Trophoblast cell (in vitro differentiated cells and primary cell): ENCODE measurements around the gene INSYN2A.

Experiments used
- DNase-seq, 2 donors: peaks; one replicate each; pipeline ENCODE4 v3.0.0-alpha.2; 2016
- H2AFZ ChIP-seq: 2 replicates; pipeline ENCODE4 v1.6.1; 2013; ENCODE audit warnings: low read length, moderate library complexity, mild to moderate bottlenecking; ENCODE audit not compliant: insufficient read depth, poor library complexity
- H2AK5ac ChIP-seq: 2 replicates; pipeline ENCODE4 v1.6.1; 2013; ENCODE audit warnings: mild to moderate bottlenecking, low read length
- H2BK120ac ChIP-seq: 2 replicates; pipeline ENCODE4 v1.6.1; 2013; ENCODE audit warnings: low read length, mild to moderate bottlenecking, moderate library complexity; ENCODE audit not compliant: insufficient read depth, poor library complexity
- H2BK12ac ChIP-seq: 2 replicates; pipeline ENCODE4 v1.6.1; 2013; ENCODE audit warnings: mild to moderate bottlenecking, low read length, moderate library complexity
- H2BK5ac ChIP-seq: 2 replicates; pipeline ENCODE4 v1.6.1; 2013; ENCODE audit warnings: low read length, low read depth, moderate library complexity, mild to moderate bottlenecking; ENCODE audit not compliant: poor library complexity
- H3K14ac ChIP-seq: 2 replicates; pipeline ENCODE4 v1.6.1; 2013; ENCODE audit warnings: mild to moderate bottlenecking, low read length
- H3K18ac ChIP-seq: 2 replicates; pipeline ENCODE4 v1.6.1; 2013; ENCODE audit warnings: mild to moderate bottlenecking, low read length
- H3K23ac ChIP-seq: 2 replicates; pipeline ENCODE4 v1.6.1; 2013; ENCODE audit warnings: low read length
- H3K27ac ChIP-seq: 2 replicates; pipeline ENCODE4 v1.5.1; 2013; ENCODE audit warnings: low read depth, mild to moderate bottlenecking, inconsistent platforms, low read length, moderate library complexity
- H3K27me3 ChIP-seq: 2 replicates; pipeline ENCODE4 v1.6.1; 2013; ENCODE audit warnings: inconsistent platforms, mild to moderate bottlenecking, low read length, moderate library complexity; ENCODE audit not compliant: insufficient read depth
- H3K36me3 ChIP-seq, 2 experiments: 1 replicate in 1 of 2; 2 replicates in 1 of 2; pipeline ENCODE4 v1.6.1; 2013; ENCODE audit warnings: low read length in 2 of 2, mild to moderate bottlenecking in 2 of 2, moderate library complexity in 1 of 2; ENCODE audit not compliant: insufficient read depth in 2 of 2, control insufficient read depth in 1 of 2
- H3K4ac ChIP-seq: 2 replicates; pipeline ENCODE4 v1.6.1; 2013; ENCODE audit warnings: low read depth, mild to moderate bottlenecking, low read length, moderate library complexity
- H3K4me1 ChIP-seq, 2 experiments: 1 replicate in 1 of 2; 2 replicates in 1 of 2; pipeline ENCODE4 v1.6.1; 2013; ENCODE audit warnings: low read length in 2 of 2, mild to moderate bottlenecking in 2 of 2, moderate library complexity in 1 of 2; ENCODE audit not compliant: insufficient read depth in 2 of 2, control insufficient read depth in 1 of 2
- H3K4me2 ChIP-seq: 2 replicates; pipeline ENCODE4 v1.6.1; 2013; ENCODE audit warnings: inconsistent platforms, mild to moderate bottlenecking, low read length, moderate library complexity
- H3K4me3 ChIP-seq: 2 replicates; pipeline ENCODE4 v1.5.1; 2013; ENCODE audit warnings: mild to moderate bottlenecking, low read depth, low read length, inconsistent platforms
- H3K79me1 ChIP-seq: one replicate; pipeline ENCODE4 v1.6.1; 2013; ENCODE audit warnings: low read length
- H3K79me2 ChIP-seq: 2 replicates; pipeline ENCODE4 v1.6.1; 2013; ENCODE audit warnings: low read length, mild to moderate bottlenecking; ENCODE audit not compliant: control insufficient read depth, insufficient read depth, poor library complexity
- H3K9ac ChIP-seq: 2 replicates; pipeline ENCODE4 v1.6.1; 2013; ENCODE audit warnings: mild to moderate bottlenecking, low read length
- H3K9me3 ChIP-seq: 2 replicates; pipeline ENCODE4 v1.6.1; 2013; ENCODE audit warnings: low read depth, mild to moderate bottlenecking, control low read depth, inconsistent platforms, low read length; ENCODE audit not compliant: insufficient read depth
- H4K12ac ChIP-seq: 2 replicates; pipeline ENCODE4 v1.6.1; 2013; ENCODE audit warnings: low read depth, mild to moderate bottlenecking, low read length, moderate library complexity
- H4K8ac ChIP-seq: 2 replicates; pipeline ENCODE4 v1.6.1; 2013; ENCODE audit warnings: low read depth, mild to moderate bottlenecking, low read length, moderate library complexity
- H4K91ac ChIP-seq: one replicate; pipeline ENCODE4 v1.6.1; 2013; ENCODE audit warnings: low read depth, mild to moderate bottlenecking, low read length, moderate library complexity
- WGBS: extraction: QIAGEN DNeasy Blood & Tissue Kit; methylation state at CpG from one replicate; pipeline ENCODE4 v1.1.7; 2013; ENCODE audit warnings: missing lambda C conversion rate; ENCODE audit not compliant: insufficient read length, insufficient coverage; ENCODE audit errors: extremely low coverage; 5-methylcytosine and 5-hydroxymethylcytosine counted together

Gene INSYN2A

GRCh38 chr10:127227027-127227426 is 30.6 kb upstream of the INSYN2A start:
- Histone ChIP-seq H3K9ac (no peak overlapping the region), H2BK12ac (no peak overlapping the region), H4K91ac (no peak overlapping the region), H3K14ac (no peak overlapping the region), H3K4me2 (no peak overlapping the region), H3K36me3 (peaks cover 0 to 6% of the 10 kb centered on the region in 2 experiments), H3K18ac (no peak overlapping the region), H4K12ac (no peak overlapping the region), H3K27ac (no peak overlapping the region), H4K8ac (no peak overlapping the region), H3K79me2 (no peaks in the 10 kb centered on the region), H3K4me3 (no peak overlapping the region), H3K27me3 (no peaks in the 10 kb centered on the region), H3K4me1 (no peaks in the 10 kb centered on the region), H2BK5ac (no peak overlapping the region), H2AFZ (no peak overlapping the region), H3K4ac (no peak overlapping the region), H2BK120ac (no peak overlapping the region), H3K23ac (no peak overlapping the region), H3K9me3 (no peaks in the 10 kb centered on the region), H3K79me1 (no peaks in the 10 kb centered on the region), H2AK5ac (no peak overlapping the region)
- WGBS, result no CpG with 5 or more reads among the region's 10 CpGs
- DNase-seq, result no peak

DNA sequence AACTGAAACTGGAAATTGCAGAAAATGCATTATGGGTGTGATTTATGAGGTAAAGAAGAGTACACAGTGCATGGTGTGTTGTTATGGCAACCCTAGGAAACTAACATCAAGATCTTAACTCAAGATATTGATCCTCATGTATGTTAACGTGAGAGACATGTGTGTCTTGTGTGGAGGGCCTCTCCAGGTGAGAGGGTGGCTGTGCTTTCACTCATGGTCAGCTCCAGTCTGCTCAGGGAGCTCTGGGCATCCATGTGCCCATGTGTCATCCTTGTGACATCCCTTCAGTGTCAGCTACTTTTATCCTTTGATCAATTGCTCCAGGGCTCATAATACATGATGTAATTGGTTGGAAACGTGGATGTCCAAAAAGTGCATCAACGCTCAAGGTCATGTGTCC is 24.9 kb upstream of the INSYN2A start:
- Histone ChIP-seq H3K14ac (no peak overlapping the region), H2BK12ac (no peak overlapping the region), H4K12ac (no peak overlapping the region), H4K91ac (no peak overlapping the region), H3K27me3 (no peaks in the 10 kb centered on the region), H3K23ac (no peak overlapping the region), H3K36me3 (no peaks in the 10 kb centered on the region), H3K4me1 (no peaks in the 10 kb centered on the region), H3K4me3 (no peak overlapping the region), H3K27ac (no peak overlapping the region), H2AFZ (no peak overlapping the region), H2BK120ac (no peak overlapping the region), H3K79me2 (no peaks in the 10 kb centered on the region), H3K18ac (no peak overlapping the region), H3K4ac (no peak overlapping the region), H3K79me1 (no peaks in the 10 kb centered on the region), H4K8ac (no peak overlapping the region), H3K9ac (no peak overlapping the region), H2AK5ac (no peak overlapping the region), H3K4me2 (no peak overlapping the region), H2BK5ac (no peak overlapping the region), H3K9me3 (peaks cover 1% of the 10 kb centered on the region)
- no peak for DNase-seq
- WGBS, result no CpG with 5 or more reads among the region's 3 CpGs

GRCh38 chr10:127218658-127219057 is 22.3 kb upstream of the INSYN2A start:
- H3K23ac ChIP-seq, result no peak overlapping the region
- H4K91ac ChIP-seq, result no peak overlapping the region
- no peak overlapping the region for H2AFZ ChIP-seq
- H3K14ac ChIP-seq, result no peak overlapping the region
- H3K36me3 ChIP-seq, result peaks cover 0 to 1% of the 10 kb centered on the region in 2 experiments
- H3K4me1 ChIP-seq, result no peaks in the 10 kb centered on the region
- H2BK120ac ChIP-seq, result no peak overlapping the region
- no peak overlapping the region for H2BK12ac ChIP-seq
- no peak overlapping the region for H4K12ac ChIP-seq
- H3K4ac ChIP-seq, result no peak overlapping the region
- no peak overlapping the region for H3K18ac ChIP-seq
- no peaks in the 10 kb centered on the region for H3K27me3 ChIP-seq
- H3K79me1 ChIP-seq, result no peaks in the 10 kb centered on the region
- H2BK5ac ChIP-seq, result no peak overlapping the region
- H3K4me2 ChIP-seq, result no peak overlapping the region
- H3K9ac ChIP-seq, result no peak overlapping the region
- no peak overlapping the region for H3K4me3 ChIP-seq
- H2AK5ac ChIP-seq, result no peak overlapping the region
- no peaks in the 10 kb centered on the region for H3K79me2 ChIP-seq
- H3K9me3 ChIP-seq, result peaks cover 1% of the 10 kb centered on the region
- no peak for DNase-seq
- no peak overlapping the region for H4K8ac ChIP-seq
- no CpG with 5 or more reads among the region's 3 CpGs for WGBS
- H3K27ac ChIP-seq, result no peak overlapping the region

DNA sequence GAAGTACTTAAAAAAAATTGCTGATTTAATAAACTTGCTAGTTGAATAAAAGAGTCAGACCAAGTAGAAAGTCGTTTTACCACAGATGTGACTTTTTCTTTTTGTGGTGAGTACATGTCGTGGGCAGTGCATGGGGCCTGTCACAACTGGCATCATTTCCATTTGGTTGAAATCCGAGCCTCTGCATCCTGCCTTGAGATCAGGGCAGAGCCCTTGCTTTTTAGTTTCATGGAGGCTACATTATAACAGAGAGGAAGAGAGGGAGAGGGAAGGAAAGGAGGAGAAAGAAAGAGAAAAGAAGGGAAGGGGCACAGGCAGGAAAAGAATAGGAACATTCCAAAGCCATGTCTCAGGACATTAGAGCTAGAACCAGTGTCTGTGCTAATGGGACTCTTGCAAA is 20.4 kb upstream of the INSYN2A start:
- H2BK5ac ChIP-seq, result no peak overlapping the region
- H3K4me1 ChIP-seq, result no peaks in the 10 kb centered on the region
- H3K27ac ChIP-seq, result no peak overlapping the region
- no peak overlapping the region for H4K8ac ChIP-seq
- peaks cover 0 to 1% of the 10 kb centered on the region in 2 experiments for H3K36me3 ChIP-seq
- no peak overlapping the region for H2AK5ac ChIP-seq
- peaks cover 1% of the 10 kb centered on the region for H3K9me3 ChIP-seq
- no peak overlapping the region for H3K23ac ChIP-seq
- DNase-seq, result no peak
- H3K9ac ChIP-seq, result no peak overlapping the region
- H3K27me3 ChIP-seq, result no peaks in the 10 kb centered on the region
- no CpG with 5 or more reads among the region's 3 CpGs for WGBS
- H3K79me1 ChIP-seq, result no peaks in the 10 kb centered on the region
- no peak overlapping the region for H4K91ac ChIP-seq
- no peak overlapping the region for H4K12ac ChIP-seq
- H2BK12ac ChIP-seq, result no peak overlapping the region
- no peak overlapping the region for H3K18ac ChIP-seq
- no peaks in the 10 kb centered on the region for H3K79me2 ChIP-seq
- no peak overlapping the region for H3K4ac ChIP-seq
- no peak overlapping the region for H3K14ac ChIP-seq
- no peak overlapping the region for H2AFZ ChIP-seq
- H2BK120ac ChIP-seq, result no peak overlapping the region
- H3K4me2 ChIP-seq, result no peak overlapping the region
- no peak overlapping the region for H3K4me3 ChIP-seq
